ENCODE results near the gene PSMD9. TPM values are rescaled to one million over a fixed set of nuclear protein-coding genes. Genes with fewer than 3 reads are reported as not detected.

The PSMD9 gene
- total RNA-seq, 1 experiment from 2014 or later, result 55.5 TPM

- Histone ChIP-seq H3K9me2 (ENCODE audit: insufficient read depth) (no peaks in the 10 kb centered on the region), H3K4me3 (replicated peaks in 1 of 2; ENCODE audit: low read depth in 1 of 2, low read length in 2 of 2) (no peak overlapping the region), H3K79me2 (ENCODE audit: insufficient read depth, low read length) (no peaks in the 10 kb centered on the region), H3K9ac (ENCODE audit: low read length) (no peak overlapping the region), H2AFZ (ENCODE audit: low read depth, low read length, poor library complexity, severe bottlenecking) (no peak overlapping the region), H3K27ac (ENCODE audit: low read depth, low read length) (no peak overlapping the region), H3K36me3 (ENCODE audit: control insufficient read depth in 1 of 2, insufficient read depth in 2 of 2, low read length in 2 of 2) (no peaks in the 10 kb centered on the region), H4K20me1 (ENCODE audit: insufficient read depth) (no peaks in the 10 kb centered on the region), H3K27me3 (ENCODE audit: insufficient read depth, low read length) (no peaks in the 10 kb centered on the region), H3K9me3 (ENCODE audit: control insufficient read depth in 1 of 2, insufficient read depth in 1 of 2, low read depth in 1 of 2, low read length in 2 of 2) (no peaks in the 10 kb centered on the region), H3K4me2 (ENCODE audit: low read length) (no peak overlapping the region), H3K4me1 (ENCODE audit: control insufficient read depth in 1 of 2, insufficient read depth in 2 of 2, low read length in 2 of 2) (no peaks in the 10 kb centered on the region)
- ChIA-PET POLR2A (no interaction called here), CTCF (no interaction called here), RAD21 (ENCODE audit: low non-redundant PET in 1 of 2, low total read pairs in 2 of 2, uncharacterized antibody in 2 of 2, unreplicated experiment in 2 of 2) (no interaction called here)
- ATAC-seq (no peak), DNase-seq (ENCODE audit: low read depth, low spot score) (no peak)
- intact Hi-C loops (cut with micrococcal nuclease), result no loop called here
- TF ChIP-seq ELF1 (IDR thresholded peaks at IDR 0.05; ENCODE audit: borderline replicate concordance, low read depth) (no peak), CTCF (IDR thresholded peaks at IDR 0.05 in 2 of 3, conservative IDR thresholded peaks at IDR 0.05 in 1 of 3; ENCODE audit: borderline replicate concordance in 1 of 3, insufficient read depth in 1 of 3, low read depth in 2 of 3, low read length in 2 of 3) (no peak), YY1 (IDR thresholded peaks at IDR 0.05; ENCODE audit: extremely low read depth, insufficient replicate concordance, low read depth, low read length) (no peak), RAD21 (IDR thresholded peaks at IDR 0.05; ENCODE audit: low read depth) (no peak), POLR2AphosphoS5 (IDR thresholded peaks at IDR 0.05; ENCODE audit: low read depth, low read length) (no peak)
- no TSS peak for BruUV-seq (replicated peaks)
Measured at GRCh38 chr12:121957861-121958515, 69.4 kb downstream of the PSMD9 start.

DNA sequence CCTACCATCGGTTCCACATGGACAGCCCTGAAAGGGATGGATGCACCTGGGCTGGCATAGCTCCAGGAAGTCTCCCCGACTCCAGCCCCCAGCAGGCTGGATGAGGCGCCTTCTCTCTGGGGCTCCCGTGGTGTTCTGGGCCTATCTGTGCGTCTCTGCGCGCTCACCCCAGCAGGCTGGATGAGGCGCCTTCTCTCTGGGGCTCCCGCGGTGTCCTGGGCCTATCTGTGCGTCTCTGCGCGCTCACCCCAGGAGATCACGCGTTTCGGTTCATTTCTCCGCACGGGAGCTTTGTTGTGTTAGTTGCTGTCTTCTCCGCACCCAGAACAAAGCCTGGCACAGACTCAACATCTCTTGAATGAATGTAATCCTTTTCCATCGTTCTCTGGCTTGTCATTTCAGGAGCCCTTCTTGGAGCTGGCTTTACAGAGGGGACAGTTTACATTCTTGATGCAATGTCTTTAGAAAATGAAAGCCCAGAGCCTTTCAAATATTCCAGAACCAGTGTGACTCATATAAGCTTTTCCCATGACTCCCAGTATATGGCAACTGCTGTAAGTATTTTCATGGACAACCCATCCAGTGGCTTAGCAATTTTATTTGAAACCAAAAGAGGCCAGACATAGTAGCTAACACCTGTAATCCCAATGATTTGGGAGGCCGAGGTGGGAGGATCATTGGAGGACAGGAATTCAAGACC is 70.1 kb downstream of the PSMD9 start:
- H4K20me1 ChIP-seq (ENCODE audit: insufficient read depth), result no peaks in the 10 kb centered on the region
- no peak overlapping the region for H2AFZ ChIP-seq (ENCODE audit: low read depth, low read length, poor library complexity, severe bottlenecking)
- POLR2A ChIA-PET, result no interaction called here
- RAD21 ChIA-PET (ENCODE audit: low non-redundant PET in 1 of 2, low total read pairs in 2 of 2, uncharacterized antibody in 2 of 2, unreplicated experiment in 2 of 2), result no interaction called here
- H3K4me2 ChIP-seq (ENCODE audit: low read length), result no peak overlapping the region
- no peak overlapping the region for H3K9ac ChIP-seq (ENCODE audit: low read length)
- no peak for DNase-seq (ENCODE audit: low read depth, low spot score)
- ATAC-seq, result no peak
- no peak overlapping the region for H3K4me3 ChIP-seq (replicated peaks in 1 of 2; ENCODE audit: low read depth in 1 of 2, low read length in 2 of 2)
- no peaks in the 10 kb centered on the region for H3K9me2 ChIP-seq (ENCODE audit: insufficient read depth)
- H3K79me2 ChIP-seq (ENCODE audit: insufficient read depth, low read length), result no peaks in the 10 kb centered on the region
- CTCF ChIA-PET, result no interaction called here
- no peaks in the 10 kb centered on the region for H3K9me3 ChIP-seq (ENCODE audit: control insufficient read depth in 1 of 2, insufficient read depth in 1 of 2, low read depth in 1 of 2, low read length in 2 of 2)
- intact Hi-C loops (cut with micrococcal nuclease), result no loop called here
- H3K36me3 ChIP-seq (ENCODE audit: control insufficient read depth in 1 of 2, insufficient read depth in 2 of 2, low read length in 2 of 2), result no peaks in the 10 kb centered on the region
- BruUV-seq (replicated peaks), result no TSS peak
- H3K27me3 ChIP-seq (ENCODE audit: insufficient read depth, low read length), result no peaks in the 10 kb centered on the region
- H3K27ac ChIP-seq (ENCODE audit: low read depth, low read length), result no peak overlapping the region
- no peaks in the 10 kb centered on the region for H3K4me1 ChIP-seq (ENCODE audit: control insufficient read depth in 1 of 2, insufficient read depth in 2 of 2, low read length in 2 of 2)
- TF ChIP-seq CEBPB (IDR thresholded peaks at IDR 0.05; ENCODE audit: low read depth) (no peak), POLR2A (IDR thresholded peaks at IDR 0.05; ENCODE audit: borderline replicate concordance, extremely low read depth, insufficient read depth, insufficient read length) (no peak), TCF7L2 (IDR thresholded peaks at IDR 0.05; ENCODE audit: borderline replicate concordance, extremely low read depth, insufficient read depth, insufficient read length) (no peak), CTCF (IDR thresholded peaks at IDR 0.05 in 2 of 3, conservative IDR thresholded peaks at IDR 0.05 in 1 of 3; ENCODE audit: borderline replicate concordance in 1 of 3, insufficient read depth in 1 of 3, low read depth in 2 of 3, low read length in 2 of 3) (no peak), SRF (IDR thresholded peaks at IDR 0.05; ENCODE audit: low read depth) (no peak), EZH2phosphoT487 (IDR thresholded peaks at IDR 0.05; ENCODE audit: borderline replicate concordance) (no peak)
- TF ChIP-seq, protein P1, sequence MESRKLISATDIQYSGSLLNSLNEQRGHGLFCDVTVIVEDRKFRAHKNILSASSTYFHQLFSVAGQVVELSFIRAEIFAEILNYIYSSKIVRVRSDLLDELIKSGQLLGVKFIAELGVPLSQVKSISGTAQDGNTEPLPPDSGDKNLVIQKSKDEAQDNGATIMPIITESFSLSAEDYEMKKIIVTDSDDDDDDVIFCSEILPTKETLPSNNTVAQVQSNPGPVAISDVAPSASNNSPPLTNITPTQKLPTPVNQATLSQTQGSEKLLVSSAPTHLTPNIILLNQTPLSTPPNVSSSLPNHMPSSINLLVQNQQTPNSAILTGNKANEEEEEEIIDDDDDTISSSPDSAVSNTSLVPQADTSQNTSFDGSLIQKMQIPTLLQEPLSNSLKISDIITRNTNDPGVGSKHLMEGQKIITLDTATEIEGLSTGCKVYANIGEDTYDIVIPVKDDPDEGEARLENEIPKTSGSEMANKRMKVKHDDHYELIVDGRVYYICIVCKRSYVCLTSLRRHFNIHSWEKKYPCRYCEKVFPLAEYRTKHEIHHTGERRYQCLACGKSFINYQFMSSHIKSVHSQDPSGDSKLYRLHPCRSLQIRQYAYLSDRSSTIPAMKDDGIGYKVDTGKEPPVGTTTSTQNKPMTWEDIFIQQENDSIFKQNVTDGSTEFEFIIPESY (IDR thresholded peaks at IDR 0.05; ENCODE audit: extremely low read depth, insufficient replicate concordance, low read length), result no peak

Data from HCT116 (cell line).